ENCODE measurements around the gene MMP24OS.

The MMP24OS gene

DNA sequence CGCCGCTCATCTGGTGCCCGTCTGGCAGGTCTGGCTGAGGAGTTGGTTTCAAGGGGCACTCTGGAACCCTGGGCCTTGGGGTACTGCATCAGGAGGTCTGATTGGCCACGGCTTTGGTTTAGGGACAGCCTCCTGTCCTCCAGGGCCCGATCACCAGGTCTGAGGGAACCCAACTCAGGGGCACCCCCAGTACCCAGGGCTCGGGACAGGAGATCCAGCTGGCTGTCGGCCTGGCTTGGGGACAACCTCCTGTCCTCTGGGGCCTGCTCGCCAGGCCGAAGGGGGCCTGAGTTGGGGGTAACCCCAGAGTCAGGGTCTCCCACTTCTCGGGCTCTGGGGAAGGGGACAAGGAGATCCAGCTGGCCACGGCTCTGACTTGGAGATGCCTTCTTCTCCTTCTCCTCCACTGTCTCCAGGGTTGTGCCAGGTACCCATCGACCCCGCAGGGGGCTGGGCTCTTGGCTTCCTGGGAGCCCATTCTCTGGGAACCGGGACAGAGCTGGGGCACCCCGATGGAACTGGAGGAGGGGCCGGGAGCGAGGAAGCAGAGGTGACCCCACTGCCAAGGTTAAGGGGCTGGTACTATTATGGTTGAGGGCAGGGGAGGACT is 9.1 kb upstream of the MMP24OS start:
- Histone ChIP-seq H3K36me3 (ENCODE audit: insufficient read depth, low read depth, low read length) (peaks cover 15% of the 10 kb centered on the region), H3K9ac (ENCODE audit: low read depth, low read length) (no peak overlapping the region), H3K27ac (ENCODE audit: low read length) (no peak overlapping the region), H3K4me1 (ENCODE audit: insufficient read depth, low read length) (peaks cover 8% of the 10 kb centered on the region), H3K9me3 (ENCODE audit: insufficient read depth, low read depth, low read length) (no peaks in the 10 kb centered on the region), H3K27me3 (ENCODE audit: insufficient read depth, low read length) (no peaks in the 10 kb centered on the region), H3K4me3 (ENCODE audit: low read length) (no peak overlapping the region)

DNA sequence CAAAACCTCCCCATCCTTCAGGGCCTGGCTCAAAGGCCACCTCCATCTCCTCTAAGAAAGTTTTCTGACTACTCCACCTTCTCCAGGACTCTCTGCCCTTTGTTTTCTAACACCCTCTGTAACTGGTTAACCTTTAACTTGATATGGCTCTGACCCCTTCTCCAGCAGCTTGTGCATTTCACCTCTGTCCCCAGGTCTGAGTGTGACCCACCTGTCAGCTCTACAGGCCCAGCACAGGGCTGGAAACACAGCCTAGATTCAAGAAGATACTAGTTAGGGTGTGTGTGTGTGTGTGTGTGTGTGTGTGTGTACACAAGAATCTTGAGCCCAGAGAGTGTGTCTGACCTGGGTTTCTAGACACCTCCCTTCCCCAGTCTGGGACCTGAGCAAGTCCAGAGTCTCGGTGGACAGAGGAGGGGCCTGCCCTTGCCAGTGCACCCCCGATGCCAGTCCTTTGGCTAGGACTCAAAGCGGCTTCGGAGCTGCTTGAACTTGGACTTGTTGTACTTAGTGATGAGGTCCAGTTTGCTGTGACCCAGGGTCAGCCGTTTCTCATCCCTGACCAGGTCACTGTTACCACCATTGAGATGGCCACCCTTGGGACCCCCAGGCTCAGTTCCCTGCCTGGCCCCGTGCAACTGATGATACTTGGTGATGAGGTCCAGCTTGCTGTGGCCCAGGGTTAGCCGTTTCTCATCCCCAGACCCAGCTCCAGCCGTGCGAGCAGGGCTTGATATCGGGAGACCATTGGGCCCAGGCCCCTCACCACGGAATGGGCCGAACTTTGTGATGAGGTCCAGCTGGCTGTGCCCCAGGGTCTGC is 8.4 kb upstream of the MMP24OS start:
- Histone ChIP-seq H3K27me3 (ENCODE audit: insufficient read depth, low read length) (no peaks in the 10 kb centered on the region), H3K9ac (ENCODE audit: low read depth, low read length) (no peak overlapping the region), H3K4me1 (ENCODE audit: insufficient read depth, low read length) (peaks cover 8% of the 10 kb centered on the region), H3K36me3 (ENCODE audit: insufficient read depth, low read depth, low read length) (peaks cover 22% of the 10 kb centered on the region), H3K9me3 (ENCODE audit: insufficient read depth, low read depth, low read length) (no peaks in the 10 kb centered on the region), H3K27ac (ENCODE audit: low read length) (no peak overlapping the region), H3K4me3 (ENCODE audit: low read length) (no peak overlapping the region)

- Histone ChIP-seq H3K27ac (ENCODE audit: low read length) (no peak overlapping the region), H3K27me3 (ENCODE audit: insufficient read depth, low read length) (no peaks in the 10 kb centered on the region), H3K36me3 (ENCODE audit: insufficient read depth, low read depth, low read length) (peaks cover 27% of the 10 kb centered on the region), H3K4me3 (ENCODE audit: low read length) (peak overlapping the region; percentile 91), H3K4me1 (ENCODE audit: insufficient read depth, low read length) (peaks cover 8% of the 10 kb centered on the region), H3K9ac (ENCODE audit: low read depth, low read length) (no peak overlapping the region), H3K9me3 (ENCODE audit: insufficient read depth, low read depth, low read length) (no peaks in the 10 kb centered on the region)
Measured at GRCh38 chr20:35285806-35286076, 7.8 kb upstream of the MMP24OS start.

DNA sequence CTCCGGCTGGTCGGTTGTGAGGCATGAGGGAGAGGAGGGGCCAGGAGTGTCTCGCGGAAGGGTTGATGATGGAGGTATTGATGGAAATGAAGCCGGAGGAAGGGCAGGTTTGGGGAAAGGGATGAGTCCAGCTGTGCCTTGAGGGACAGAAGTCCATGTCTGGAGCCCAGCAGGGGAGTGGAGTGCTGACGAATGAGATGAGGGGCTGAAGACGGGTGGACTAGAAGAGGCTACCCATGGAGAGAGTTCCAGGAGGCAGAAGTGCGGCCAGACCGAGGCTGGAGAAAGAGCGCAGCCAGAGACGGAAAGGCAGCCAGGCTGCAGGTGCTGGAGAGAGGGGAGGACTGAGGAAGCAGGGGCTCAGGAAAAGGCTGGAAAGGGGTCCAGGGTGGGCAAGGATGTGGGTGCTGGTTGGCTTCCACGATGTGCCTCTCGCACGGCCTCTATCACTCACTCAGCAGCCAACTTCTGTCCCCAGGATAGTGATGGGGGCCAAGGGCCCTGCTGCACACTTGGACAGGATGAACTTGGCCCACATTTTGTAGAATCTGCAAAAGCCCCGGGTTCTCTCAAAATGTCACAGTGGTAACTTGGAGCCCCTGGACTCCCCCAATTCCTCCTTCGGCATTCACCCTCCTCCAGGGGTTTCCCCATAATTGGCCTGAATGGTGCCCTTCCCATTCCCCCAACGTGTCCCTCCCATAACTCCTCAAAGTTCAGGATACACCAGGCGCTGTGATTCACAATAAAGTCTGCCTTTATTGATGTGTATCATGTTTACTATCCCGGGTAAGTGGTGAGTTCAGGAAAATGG is 7.3 kb upstream of the MMP24OS start:
- H3K36me3 ChIP-seq (ENCODE audit: insufficient read depth, low read depth, low read length): peaks cover 32% of the 10 kb centered on the region
- no peaks in the 10 kb centered on the region for H3K27me3 ChIP-seq (ENCODE audit: insufficient read depth, low read length)
- H3K4me3 ChIP-seq (ENCODE audit: low read length): peak overlapping the region; percentile 91
- no peak overlapping the region for H3K27ac ChIP-seq (ENCODE audit: low read length)
- peaks cover 8% of the 10 kb centered on the region for H3K4me1 ChIP-seq (ENCODE audit: insufficient read depth, low read length)
- H3K9me3 ChIP-seq (ENCODE audit: insufficient read depth, low read depth, low read length): no peaks in the 10 kb centered on the region
- H3K9ac ChIP-seq (ENCODE audit: low read depth, low read length): peak overlapping the region; percentile 82; the same call in 1 of the 2 replicates

GRCh38 chr20:35284267-35284991 is 6.5 kb upstream of the MMP24OS start, which contains the start of gene EIF6:
EIF6 (minus strand) TSS chr20:35284772; CDS start chr20:35284487, 285 bp downstream.
- no peaks in the 10 kb centered on the region for H3K27me3 ChIP-seq (ENCODE audit: insufficient read depth, low read length)
- H3K27ac ChIP-seq (ENCODE audit: low read length): peak within 1 kb of the TSS; percentile 1
- H3K36me3 ChIP-seq (ENCODE audit: insufficient read depth, low read depth, low read length): peaks cover 40% of the 10 kb centered on the region
- H3K4me1 ChIP-seq (ENCODE audit: insufficient read depth, low read length): peaks cover 8% of the 10 kb centered on the region
- no peaks in the 10 kb centered on the region for H3K9me3 ChIP-seq (ENCODE audit: insufficient read depth, low read depth, low read length)
- peak within 1 kb of the TSS; percentile 82 for H3K9ac ChIP-seq (ENCODE audit: low read depth, low read length)
- peak within 1 kb of the TSS; percentile 91 for H3K4me3 ChIP-seq (ENCODE audit: low read length)

GRCh38 chr20:35283441-35284266 is 5.7 kb upstream of the MMP24OS start:
- Histone ChIP-seq H3K9ac (ENCODE audit: low read depth, low read length) (peak overlapping the region; percentile 82), H3K4me3 (ENCODE audit: low read length) (peak overlapping the region; percentile 91), H3K27ac (ENCODE audit: low read length) (peak overlapping the region; percentile 1), H3K36me3 (ENCODE audit: insufficient read depth, low read depth, low read length) (peaks cover 48% of the 10 kb centered on the region), H3K4me1 (ENCODE audit: insufficient read depth, low read length) (peaks cover 8% of the 10 kb centered on the region), H3K9me3 (ENCODE audit: insufficient read depth, low read depth, low read length) (no peaks in the 10 kb centered on the region), H3K27me3 (ENCODE audit: insufficient read depth, low read length) (no peaks in the 10 kb centered on the region)

GRCh38 chr20:35281506-35282101 is 3.7 kb upstream of the MMP24OS start:
- H3K36me3 ChIP-seq (ENCODE audit: insufficient read depth, low read depth, low read length): peaks cover 54% of the 10 kb centered on the region
- H3K4me3 ChIP-seq (ENCODE audit: low read length): no peak overlapping the region
- no peaks in the 10 kb centered on the region for H3K9me3 ChIP-seq (ENCODE audit: insufficient read depth, low read depth, low read length)
- no peak overlapping the region for H3K27ac ChIP-seq (ENCODE audit: low read length)
- peaks cover 10% of the 10 kb centered on the region for H3K4me1 ChIP-seq (ENCODE audit: insufficient read depth, low read length)
- no peaks in the 10 kb centered on the region for H3K27me3 ChIP-seq (ENCODE audit: insufficient read depth, low read length)
- H3K9ac ChIP-seq (ENCODE audit: low read depth, low read length): no peak overlapping the region

DNA sequence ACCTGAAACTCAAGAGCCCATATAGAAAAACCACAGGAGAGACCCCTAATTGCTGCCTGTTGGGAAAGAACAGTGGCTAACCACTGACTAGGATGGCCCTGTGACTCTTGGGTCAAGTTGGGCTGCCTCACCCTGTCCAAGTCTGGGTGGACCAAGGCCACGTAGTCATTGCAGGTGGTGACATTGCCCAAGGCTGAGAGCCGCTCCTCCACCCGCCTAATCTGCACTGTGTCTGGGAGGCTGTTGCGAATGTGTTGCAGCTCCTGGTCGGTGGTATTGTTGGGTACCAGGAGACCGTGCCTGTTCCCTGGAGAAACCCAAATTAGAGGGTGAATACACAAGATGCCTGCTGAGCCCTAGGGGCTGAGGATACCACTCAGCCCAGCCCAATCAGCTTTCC is 2.6 kb upstream of the MMP24OS start:
- Histone ChIP-seq H3K27ac (ENCODE audit: low read length) (no peak overlapping the region), H3K27me3 (ENCODE audit: insufficient read depth, low read length) (no peaks in the 10 kb centered on the region), H3K9ac (ENCODE audit: low read depth, low read length) (no peak overlapping the region), H3K9me3 (ENCODE audit: insufficient read depth, low read depth, low read length) (no peaks in the 10 kb centered on the region), H3K4me3 (ENCODE audit: low read length) (no peak overlapping the region), H3K4me1 (ENCODE audit: insufficient read depth, low read length) (peaks cover 13% of the 10 kb centered on the region), H3K36me3 (ENCODE audit: insufficient read depth, low read depth, low read length) (peaks cover 63% of the 10 kb centered on the region)

- Histone ChIP-seq H3K27ac (ENCODE audit: low read length) (no peak overlapping the region), H3K36me3 (ENCODE audit: insufficient read depth, low read depth, low read length) (peaks cover 63% of the 10 kb centered on the region)
Measured at GRCh38 chr20:35279533-35280174, 1.7 kb upstream of the MMP24OS start.

DNA sequence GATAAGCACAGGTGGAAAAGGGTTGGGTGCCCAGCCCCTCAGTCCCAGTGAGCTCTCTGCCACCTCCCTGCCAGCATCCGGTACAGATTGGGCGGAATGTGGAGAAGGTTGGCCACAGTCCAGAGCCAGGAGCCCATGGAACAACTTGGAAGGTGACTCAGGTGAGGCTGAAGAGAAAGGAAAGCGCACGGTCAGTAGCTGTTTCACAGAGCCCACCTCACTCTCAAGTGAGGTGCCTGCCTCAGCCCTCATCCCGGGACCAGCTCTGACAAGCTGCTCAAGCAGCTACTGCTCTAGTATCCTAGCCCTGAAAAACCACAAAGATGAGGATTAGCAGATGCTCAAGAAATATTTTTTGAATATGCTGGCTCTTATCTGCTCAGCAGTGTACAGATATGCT is 1.1 kb upstream of the MMP24OS start:
- Histone ChIP-seq H3K27ac (ENCODE audit: low read length) (no peak overlapping the region), H3K4me1 (ENCODE audit: insufficient read depth, low read length) (peaks cover 9% of the 10 kb centered on the region; the same call in 1 of the 2 replicates), H3K27me3 (ENCODE audit: insufficient read depth, low read length) (no peaks in the 10 kb centered on the region), H3K9me3 (ENCODE audit: insufficient read depth, low read depth, low read length) (no peaks in the 10 kb centered on the region), H3K36me3 (ENCODE audit: insufficient read depth, low read depth, low read length) (peaks cover 63% of the 10 kb centered on the region), H3K9ac (ENCODE audit: low read depth, low read length) (no peak overlapping the region), H3K4me3 (ENCODE audit: low read length) (no peak overlapping the region)

More at GRCh38 chr20:35279533-35280174, 1.7 kb upstream of the MMP24OS start:
- H3K4me3 ChIP-seq (ENCODE audit: low read length): no peak overlapping the region
- peaks cover 9% of the 10 kb centered on the region; the same call in 1 of the 2 replicates for H3K4me1 ChIP-seq (ENCODE audit: insufficient read depth, low read length)
- H3K9me3 ChIP-seq (ENCODE audit: insufficient read depth, low read depth, low read length): no peaks in the 10 kb centered on the region
- no peaks in the 10 kb centered on the region for H3K27me3 ChIP-seq (ENCODE audit: insufficient read depth, low read length)
- H3K9ac ChIP-seq (ENCODE audit: low read depth, low read length): no peak overlapping the region

Data from iPS-20b (cell line).